Activated effector memory CD4-positive, alpha-beta T cell treated with anti-CD3 and anti-CD28 coated beads, Interleukin-2, amount 50 U/mL, for 16 hours (primary cell): ENCODE results near the gene CCR7.

ENCODE experiments used
- DNase-seq: peaks from one replicate; pipeline ENCODE4 v3.0.0-alpha.2; 2020

CCR7 gene

DNA sequence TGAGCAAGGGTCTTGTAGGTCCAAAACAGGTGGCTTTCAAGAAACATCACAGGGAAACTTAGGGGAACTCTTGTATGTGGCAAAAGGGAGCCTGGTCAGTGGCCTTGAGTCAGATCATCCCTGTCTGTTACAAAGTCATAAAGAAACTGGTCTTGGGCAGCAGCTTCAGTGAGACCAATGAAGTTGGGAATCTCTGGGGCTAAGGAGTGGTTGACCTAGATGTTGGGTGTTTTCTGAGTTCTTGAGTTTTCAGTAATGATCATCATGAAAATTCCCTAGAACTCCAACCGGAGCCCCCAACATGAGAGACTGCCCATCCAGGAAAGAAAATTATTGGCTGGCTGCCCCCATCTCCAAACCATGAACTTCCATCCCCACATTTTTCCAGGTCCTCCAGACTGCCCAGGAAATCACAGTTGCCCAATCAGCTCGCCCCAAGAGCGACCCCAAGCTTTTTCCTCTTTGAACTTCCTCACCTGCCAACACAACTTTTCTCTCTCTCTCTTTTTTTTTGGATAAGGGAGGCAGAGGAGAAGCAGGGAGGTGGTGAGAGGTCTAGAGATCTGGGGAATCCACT lies 3.9 kb downstream of the CCR7 start:
- no peak for DNase-seq

DNA sequence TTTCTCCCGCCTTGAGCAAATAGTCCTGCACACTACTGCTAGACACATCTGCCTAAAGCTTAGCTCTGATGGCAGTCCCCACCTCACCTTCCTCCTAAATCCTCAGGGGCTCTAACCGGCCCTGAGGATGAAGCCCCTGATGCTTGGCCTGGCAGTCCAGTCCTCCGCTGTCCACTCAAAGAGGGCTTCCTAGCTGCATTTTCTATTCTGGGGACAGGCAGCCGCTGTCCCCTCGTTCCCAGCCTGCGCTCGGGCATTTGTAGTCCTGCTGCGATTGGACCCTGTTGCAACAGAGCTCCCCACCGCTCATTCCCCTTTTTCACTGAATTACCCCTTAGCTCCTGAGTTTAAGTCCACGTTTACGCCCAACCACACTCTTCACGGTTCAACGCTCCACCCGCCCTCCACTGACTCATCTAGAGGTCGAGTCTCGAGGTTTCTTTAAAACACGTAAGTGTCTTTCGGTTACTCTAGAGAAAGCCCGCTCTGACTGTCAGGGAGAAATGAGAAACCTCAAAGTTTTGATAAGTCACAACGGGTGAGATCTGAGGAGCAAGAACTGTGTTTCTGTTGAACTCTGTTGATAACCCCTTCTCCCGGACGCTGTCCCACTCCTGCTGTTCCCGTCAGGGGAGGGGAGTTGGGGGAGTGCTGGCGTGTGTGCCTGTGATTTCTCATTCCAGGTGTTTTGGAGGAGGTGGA lies 4.5 kb downstream of the CCR7 start:
- peak; percentile 91 for DNase-seq

DNA sequence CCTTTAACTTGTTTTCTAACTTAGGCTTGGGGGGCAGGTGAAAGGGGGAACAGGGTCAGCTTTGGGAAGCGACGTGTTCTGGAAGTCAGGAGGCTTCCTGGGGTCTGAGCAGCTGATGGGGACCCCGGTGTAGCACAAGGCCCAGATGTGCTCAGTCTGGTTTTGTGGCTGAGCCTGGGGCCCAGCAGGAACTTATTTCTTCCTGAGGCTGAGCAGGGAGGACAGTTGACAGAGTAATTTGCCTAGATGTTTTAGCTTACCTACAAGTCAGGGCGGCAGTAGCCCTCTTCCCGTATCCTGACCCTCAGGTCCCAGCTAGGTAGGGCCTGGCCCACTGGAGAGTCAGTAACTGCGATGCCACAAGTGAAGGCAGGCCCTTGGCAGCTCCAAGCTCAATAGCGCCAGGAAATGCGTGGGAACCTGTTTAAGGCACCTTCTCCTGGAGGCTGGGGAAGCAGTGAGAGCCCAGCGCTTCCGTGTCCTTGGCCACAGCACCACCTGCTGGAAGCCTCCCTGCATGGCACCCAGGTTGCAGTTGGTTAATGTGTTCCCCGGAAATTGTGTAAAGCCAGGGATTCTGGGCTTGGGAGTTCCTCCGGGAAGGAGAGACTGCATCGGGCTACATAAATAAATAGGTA lies 5.2 kb downstream of the CCR7 start:
- DNase-seq = peak; percentile 93

DNA sequence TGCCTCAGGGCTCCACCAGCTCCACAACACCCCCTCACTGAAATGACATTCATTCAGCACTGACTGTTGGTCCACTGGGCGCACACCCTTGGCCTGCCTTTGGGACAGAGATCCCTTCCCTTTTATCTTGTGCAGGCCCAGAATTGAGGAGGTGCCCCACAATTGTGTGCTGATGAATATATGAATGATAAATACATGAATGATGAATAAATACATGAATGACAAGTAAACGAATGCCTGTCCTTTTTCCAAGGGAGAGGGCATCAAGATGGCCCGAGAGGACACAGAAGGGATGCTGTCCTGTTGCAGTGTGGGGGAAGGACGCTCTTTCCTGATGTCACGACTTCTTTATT lies 5.7 kb downstream of the CCR7 start:
- no peak for DNase-seq

DNA sequence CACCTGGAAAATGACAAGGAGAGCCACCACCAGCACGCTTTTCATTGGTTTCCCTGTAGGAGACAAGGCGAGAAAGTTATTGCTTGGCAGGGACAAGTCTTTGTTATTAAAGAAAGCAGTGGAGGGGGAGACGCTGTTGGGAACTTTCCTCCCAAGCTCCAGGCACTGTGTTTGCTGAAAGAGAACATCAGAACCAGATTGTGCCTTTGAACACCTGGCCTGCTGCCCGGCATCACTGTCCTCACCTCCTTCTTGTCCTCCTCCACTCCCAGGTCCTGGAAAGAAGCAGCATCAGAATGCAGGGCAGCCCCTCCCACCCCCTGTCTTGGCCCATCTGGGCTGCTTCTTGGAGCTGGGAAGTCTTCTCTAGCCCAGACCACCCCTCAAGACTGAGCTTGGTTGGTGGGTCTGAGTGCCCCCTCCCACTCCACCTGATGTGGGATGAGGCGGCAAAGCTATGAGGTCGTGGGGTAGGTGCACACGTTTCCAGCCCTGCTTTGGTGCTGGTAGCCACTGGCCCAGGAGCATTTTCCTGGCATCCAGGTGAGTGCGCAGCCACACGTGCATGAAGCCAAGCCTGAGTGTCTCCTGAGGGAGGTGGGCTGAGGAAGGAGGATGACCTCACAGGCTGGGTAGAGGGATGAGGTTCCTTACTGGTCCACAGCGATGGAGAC lies 6.2 kb downstream of the CCR7 start:
- DNase-seq = peak; percentile 56

DNA sequence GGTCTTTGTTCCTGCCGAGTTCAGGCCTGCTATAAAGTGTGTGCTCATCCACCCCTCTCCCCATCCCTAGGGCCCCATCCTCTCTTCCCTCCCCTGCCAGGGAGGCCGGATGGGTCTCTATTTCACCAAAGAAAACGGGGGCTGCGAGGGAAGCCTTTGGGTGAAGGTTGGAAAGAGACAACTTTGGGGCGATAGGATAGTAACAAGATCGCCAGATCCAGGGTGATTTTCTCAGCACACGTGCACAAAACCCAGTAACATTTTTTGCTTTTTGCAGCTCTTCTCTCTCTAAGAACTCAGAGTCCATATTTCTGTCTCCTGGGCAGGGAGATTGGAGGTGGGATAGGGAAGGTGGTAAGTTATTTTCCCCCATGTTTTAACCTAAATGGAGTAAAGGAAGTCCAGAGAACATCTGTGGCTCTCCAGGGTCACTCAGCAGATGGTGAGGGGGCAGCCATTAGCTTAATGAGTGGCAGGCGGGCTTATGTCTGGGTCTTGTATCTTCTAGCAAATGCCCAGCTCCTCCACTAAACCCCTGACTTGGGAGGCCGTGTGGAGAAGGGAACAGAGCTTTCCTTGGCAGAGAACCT lies 6.9 kb downstream of the CCR7 start:
- DNase-seq = no peak

DNA sequence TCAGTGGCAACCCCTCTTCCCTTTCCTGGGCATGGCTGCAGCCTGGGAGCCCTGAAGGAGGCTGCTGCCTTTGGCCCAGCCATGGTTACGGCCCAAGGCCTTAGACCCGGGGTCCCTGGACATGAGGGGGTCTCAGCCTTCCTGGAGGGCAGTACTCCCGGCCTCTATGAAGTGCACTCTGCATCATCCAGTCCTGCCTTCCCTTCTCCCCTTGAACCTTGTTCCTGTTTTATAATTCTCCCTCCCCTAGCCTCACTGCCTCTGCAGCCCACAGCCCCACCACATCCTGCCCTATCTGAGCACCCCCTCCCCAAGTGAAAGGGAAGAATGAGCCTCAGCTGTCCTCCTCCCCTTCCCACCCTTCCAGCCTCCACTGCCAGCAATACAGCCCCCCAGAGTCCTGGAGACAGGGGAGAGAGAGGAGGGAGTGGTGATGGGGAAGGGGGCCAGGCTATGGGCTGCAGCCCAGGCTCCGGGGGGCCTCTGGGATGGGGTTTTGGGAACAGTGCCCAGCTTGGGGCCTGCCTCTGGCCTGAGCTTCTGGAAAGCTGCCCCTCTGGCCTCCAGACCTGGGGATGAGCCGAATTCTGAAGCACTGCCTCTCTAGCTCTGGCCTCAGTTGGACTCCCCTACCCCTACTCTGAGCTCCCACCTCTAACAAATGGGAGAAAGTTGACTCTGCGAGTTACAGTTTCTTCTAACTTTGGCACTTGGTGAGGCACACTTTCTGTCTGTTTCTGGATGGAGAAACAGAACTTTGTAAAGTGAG lies 7.6 kb downstream of the CCR7 start:
- peak; percentile 52 for DNase-seq

DNA sequence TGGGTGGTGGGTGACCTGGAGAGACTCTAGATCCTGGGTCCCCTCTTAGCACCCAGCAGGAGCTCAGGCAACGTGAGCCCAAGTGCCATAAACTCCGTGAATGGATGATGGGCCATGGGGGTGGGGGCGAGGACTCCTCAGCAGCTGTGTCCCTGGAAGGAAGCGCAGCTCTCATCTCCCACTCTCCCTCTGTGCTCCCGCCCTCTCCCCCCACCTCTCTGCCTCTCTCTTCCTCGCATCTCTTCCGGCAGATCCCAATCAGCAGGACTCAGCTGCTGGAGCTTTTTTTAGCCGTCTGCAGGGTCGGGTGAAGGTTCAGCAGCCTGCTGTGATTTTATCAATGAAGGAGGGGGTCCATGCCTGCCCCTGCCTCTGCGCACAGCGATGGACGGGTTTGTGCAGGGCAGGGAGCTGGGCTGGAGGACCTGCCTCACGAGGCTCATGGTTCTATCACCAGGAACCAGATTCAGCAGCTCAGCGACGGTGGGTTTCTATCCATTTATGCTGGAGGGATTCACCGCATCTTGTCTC lies 8.3 kb downstream of the CCR7 start:
- peak; percentile 46 for DNase-seq

DNA sequence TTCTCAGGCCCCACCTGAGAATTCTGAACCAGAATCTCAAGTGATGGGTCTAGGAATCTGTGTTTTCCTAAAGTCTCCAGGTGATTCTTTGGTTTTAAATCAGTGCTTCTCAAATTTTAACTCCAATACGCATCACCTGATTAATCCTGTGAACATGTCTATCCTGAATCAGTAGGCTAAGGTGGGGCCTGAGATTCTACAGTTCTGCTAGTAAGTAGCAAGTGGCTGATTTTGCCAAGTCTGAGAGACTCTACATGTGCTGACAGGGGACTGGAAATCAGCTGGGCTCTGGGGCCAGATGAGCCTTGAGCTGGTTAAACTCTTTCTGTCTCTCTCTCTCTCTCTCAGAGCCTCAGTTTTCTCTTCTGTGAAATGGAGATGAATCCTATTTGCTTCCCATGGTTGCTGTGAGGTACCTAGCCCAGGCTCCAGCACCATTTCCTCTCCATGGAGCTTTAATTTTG lies 9.0 kb downstream of the CCR7 start:
- peak; percentile 58 for DNase-seq

DNA sequence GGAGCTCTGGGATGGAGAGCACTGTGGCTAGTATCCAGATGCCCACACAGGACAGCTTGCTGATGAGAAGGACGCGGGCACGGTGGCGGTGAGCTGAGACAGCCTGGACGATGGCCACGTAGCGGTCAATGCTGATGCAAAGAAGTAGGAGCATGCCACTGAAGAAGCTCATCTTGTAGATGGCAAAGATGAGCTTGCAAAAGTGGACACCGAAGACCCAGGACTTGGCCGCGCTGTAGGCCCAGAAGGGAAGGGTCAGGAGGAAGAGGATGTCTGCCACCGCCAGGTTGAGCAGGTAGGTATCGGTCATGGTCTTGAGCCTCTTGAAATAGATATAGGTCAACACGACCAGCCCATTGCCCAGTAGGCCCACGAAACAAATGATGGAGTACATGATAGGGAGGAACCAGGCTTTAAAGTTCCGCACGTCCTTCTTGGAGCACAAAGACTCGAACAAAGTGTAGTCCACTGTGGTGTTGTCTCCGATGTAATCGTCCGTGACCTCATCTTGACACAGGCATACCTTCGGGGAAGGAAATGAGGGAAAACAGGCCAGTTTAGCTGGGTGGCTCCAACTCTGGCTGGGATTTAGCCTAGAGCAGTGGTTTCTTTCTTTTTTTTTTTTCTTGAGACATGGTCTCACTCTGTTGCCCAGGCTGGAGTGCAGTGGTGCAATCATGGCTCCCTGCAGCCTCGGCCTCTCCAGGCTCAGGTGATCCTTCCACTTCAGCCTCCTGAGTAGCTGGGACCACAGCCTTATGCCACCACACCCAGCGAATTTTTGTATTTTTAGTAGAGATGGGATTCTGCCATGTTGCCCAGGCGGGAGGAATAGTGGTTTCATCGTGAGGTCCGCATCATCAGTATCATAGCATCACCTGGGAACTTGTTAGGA lies 9.7 kb downstream of the CCR7 start:
- peak; percentile 34 for DNase-seq

DNA sequence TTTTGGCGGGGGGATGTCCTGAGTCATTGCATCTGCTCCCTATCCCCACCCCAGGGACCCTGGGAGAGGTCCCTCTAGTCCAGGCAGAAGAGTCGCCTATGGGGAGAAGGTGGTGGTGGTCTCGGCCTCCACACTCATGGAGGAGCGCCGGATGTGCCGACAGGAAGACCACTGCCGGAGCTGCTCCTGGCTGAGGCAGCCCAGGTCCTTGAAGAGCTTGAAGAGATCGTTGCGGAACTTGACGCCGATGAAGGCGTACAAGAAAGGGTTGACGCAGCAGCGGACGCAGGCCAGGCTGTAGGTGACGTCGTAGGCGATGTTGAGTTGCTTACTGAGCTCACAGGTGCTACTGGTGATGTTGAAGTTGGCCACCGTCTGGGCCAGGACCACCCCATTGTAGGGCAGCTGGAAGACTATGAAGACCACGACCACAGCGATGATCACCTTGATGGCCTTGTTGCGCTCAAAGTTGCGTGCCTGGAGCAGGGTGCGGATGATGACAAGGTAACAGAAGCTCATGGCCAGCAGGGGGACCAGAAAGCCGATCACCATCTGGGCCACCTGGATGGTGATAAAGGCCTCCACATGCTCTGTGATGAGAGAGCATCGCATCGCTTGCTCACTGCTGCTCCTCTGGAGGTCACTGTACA lies 10.5 kb downstream of the CCR7 start:
- DNase-seq = peak; percentile 64

DNA sequence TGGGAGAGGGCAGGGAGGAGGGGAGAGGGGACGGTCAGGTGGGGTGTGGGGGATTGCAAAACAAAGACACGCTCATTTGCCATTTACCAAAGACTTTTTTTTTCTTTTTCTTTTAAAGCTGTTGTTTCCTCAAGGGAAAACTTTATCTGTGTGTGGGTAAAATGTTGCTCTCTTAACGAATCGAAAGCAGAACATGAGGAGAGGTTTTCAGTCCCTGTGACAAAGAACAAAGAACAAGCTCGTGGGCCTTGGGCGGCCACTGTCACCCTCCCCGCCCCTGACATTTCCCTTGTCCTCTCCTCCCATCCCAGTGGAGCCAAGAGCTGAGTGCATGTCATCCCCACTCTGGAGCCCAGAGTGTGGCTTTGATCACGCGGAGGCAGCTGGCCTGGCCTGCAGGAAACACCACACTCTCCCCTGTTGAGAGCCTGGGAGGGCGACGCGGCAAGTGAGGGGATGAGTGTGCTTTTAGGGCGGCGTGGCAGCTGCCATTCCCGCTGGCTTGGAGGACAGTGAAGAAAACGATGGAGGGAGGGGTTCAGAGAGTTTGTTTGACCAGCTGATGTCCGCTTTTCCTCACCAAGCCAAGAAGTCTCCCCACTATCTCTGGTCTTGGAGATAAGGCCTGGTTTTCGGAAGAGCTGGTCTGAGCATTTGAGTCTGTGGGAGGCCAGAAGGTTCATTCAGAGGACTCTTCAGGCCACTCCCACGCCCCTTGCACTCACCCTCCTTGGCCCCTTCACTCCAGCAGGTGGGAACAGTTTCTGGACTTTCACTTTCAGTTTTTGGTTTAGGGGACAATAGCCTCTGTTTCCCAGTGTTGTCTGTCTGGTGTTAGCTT lies 11.4 kb downstream of the CCR7 start:
- peak; percentile 64 for DNase-seq

DNA sequence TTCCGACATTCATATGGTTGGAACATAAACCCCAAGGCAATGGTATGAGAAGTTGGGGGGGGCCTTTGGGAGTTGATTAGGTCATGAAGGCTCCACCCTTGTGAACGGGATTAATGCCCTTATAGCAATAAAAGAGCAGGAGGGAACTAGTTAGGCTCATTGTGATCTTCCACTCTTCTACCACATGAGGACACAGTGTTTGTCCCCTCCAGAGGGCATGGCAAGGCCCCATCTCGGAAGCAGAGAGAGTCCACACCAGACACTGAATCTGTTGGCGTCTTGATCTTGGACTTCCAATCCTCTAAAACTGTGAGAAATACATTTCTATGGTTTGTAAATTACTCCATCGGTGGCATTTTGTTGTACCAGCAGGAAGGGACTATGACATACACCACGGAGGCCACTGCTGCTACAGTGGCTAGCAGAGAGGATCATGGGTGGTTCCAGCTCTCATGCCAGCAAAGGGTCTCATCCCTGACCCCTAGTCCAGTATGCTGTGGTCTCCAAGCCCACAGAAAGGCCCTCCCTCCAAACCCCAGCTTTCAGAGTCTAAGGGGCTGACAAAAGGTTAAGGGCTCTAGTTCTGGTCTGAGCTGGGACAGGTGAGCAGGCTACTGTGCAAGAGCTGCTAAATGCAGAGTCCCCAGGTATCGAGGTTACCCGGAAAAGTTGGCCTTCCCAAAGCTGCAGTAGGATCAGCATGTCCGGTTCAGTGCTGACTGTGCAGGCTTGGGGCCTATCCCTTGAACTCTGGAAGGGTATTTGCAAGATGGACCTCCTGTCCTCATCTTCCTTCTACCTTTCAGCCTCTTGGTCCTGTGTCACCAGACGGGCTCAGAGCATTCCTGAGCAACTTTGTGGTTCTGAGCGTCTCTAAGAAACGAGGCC lies 12.2 kb downstream of the CCR7 start:
- DNase-seq = peak; percentile 61

DNA sequence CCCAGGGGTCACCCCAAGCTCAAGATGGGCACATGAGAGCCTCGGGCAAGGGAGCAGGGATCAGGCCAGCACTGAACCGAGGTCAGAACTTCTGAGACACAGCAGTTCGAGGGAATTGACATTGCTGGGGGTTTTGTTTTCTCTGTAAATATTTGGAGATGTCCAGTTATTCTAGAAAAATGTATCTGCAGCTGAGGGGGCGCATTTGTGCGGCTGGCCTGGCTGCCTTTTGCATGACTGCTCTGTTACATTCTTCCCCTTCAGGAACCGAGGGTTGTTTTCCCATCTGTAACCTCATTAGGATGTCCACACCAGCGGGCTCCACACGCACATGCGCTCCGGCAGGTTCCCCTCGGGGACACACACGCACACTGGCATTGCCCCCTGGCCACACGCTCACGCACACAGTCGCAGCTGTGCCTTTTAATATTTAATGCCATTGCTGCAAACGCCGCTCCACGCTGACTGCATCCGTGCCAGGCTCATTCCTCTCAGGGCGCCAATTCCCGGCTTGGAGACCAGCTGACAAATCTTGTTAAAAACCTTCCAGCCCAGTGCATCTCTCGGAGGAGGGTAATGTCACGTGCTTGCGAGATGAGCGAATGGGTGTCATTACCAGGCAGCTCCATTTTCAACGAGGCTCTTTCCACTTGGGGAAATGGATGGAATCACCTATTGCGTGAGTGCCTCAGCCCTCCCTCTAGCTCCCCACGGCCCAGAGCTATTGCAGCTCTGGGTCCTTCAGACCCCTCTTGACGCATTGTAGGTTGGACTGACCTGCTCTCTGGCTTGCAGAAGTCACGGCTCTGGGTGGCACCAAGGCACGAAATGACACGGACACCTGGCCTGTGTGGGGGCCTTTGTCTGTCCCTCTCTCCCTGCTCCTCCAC lies 13.1 kb downstream of the CCR7 start:
- peak; percentile 61 for DNase-seq

DNA sequence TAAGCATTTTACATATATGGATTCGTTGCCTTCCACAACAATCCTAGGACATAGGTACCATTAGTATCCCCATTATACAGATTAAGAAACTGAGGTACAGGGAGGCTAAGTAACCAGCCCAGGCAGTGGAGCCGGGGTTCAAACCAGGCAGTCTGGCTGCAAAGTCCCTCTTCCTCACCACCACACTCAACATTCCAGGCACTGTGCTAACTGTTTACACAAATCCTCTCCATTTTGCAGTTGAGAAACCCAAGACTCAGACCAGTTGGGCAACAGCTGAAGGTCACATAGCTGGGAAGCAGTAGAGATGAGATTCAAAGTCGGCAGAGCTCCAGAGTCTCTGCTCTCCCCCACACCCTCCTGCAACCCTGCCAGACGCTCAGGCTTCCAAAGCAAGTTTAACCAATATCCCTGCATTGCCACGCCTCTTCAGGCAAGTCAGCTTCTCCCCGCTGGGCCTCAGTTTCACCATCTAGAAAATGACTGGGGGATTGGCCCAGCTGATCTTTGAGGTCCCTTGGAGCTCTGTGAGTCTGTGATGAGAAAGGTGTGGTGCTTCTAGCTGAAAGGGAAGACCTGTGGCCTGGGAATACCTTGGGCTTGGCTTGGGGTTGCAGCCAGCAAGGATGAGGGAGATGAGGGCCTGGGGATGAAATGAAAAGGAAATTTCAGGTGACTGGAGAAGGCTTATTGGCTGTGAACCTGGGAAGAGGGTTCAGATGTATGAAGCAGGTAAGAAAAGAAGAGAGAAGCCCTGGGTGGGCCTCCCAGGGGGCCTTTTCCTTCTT lies 14.0 kb downstream of the CCR7 start:
- DNase-seq = peak; percentile 58

DNA sequence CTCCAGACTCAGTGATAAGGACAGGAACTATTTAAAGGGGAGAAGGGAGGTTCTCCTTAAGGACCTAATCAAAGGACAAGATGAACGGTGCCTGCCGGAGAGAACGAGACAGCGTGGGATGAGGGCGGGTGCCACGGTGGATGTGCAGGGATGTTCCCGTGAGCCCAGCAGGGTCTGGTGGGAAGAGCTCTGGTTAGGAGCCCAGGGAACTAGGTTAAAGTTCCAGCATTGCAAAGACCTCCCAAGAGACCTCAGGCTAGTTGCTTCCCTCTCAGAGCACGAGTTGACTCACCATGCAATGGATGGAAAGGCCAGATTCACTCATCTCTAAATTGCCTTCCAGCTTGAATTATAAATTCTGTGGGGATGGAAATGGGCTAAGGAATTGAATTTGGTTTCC lies 14.7 kb downstream of the CCR7 start:
- peak; percentile 50 for DNase-seq
